BLaER1 (cell line): ENCODE results near the gene KBTBD6.

Experiments
- H3K27ac ChIP-seq: shearing (Covaris generic); formaldehyde crosslinking; 2 replicates; pipeline ENCODE4 v1.8.1; 2022
- H3K27me3 ChIP-seq: shearing (Covaris generic); formaldehyde crosslinking; 2 replicates; pipeline ENCODE4 v1.8.1; 2022
- H3K36me3 ChIP-seq: shearing (Covaris generic); formaldehyde crosslinking; 2 replicates; pipeline ENCODE4 v1.8.1; 2022
- H3K4me1 ChIP-seq: shearing (Covaris generic); formaldehyde crosslinking; 2 replicates; pipeline ENCODE4 v1.8.1; 2022
- H3K4me2 ChIP-seq: shearing (Covaris generic); formaldehyde crosslinking; 2 replicates; pipeline ENCODE4 v1.8.1; 2022
- H3K4me3 ChIP-seq: shearing (Covaris generic); formaldehyde crosslinking; 2 replicates; pipeline ENCODE4 v1.8.1; 2022
- H3K9ac ChIP-seq: shearing (Covaris generic); formaldehyde crosslinking; 2 replicates; pipeline ENCODE4 v1.8.1; 2022
- H3K9me3 ChIP-seq: shearing (Covaris generic); formaldehyde crosslinking; 2 replicates; pipeline ENCODE4 v1.8.1; 2022
- H4K20me1 ChIP-seq: shearing (Covaris generic); formaldehyde crosslinking; 2 replicates; pipeline ENCODE4 v1.8.1; 2022
- Cebpa-rat ChIP-seq: shearing (Covaris generic); IDR thresholded peaks from 2 replicates; pipeline ENCODE4 v1.8.1; 2022

The KBTBD6 gene

GRCh38 chr13:41154042-41154441 lies 21.4 kb upstream of the KBTBD6 start:
- no peak overlapping the region for H3K4me3 ChIP-seq
- no peaks in the 10 kb centered on the region for H4K20me1 ChIP-seq
- H3K27me3 ChIP-seq = no peaks in the 10 kb centered on the region
- TF ChIP-seq Cebpa-rat = no peak
- H3K36me3 ChIP-seq = peaks cover 12% of the 10 kb centered on the region
- H3K27ac ChIP-seq = no peak overlapping the region
- H3K9me3 ChIP-seq = peaks cover 38% of the 10 kb centered on the region
- no peak overlapping the region for H3K9ac ChIP-seq
- no peaks in the 10 kb centered on the region for H3K4me1 ChIP-seq
- H3K4me2 ChIP-seq = no peak overlapping the region

- no peaks in the 10 kb centered on the region for H3K27me3 ChIP-seq
- H3K36me3 ChIP-seq = peaks cover 30% of the 10 kb centered on the region
- no peak overlapping the region for H3K9ac ChIP-seq
- no peak overlapping the region for H3K4me2 ChIP-seq
- H3K27ac ChIP-seq = no peak overlapping the region
- no peaks in the 10 kb centered on the region for H4K20me1 ChIP-seq
- H3K4me1 ChIP-seq = no peaks in the 10 kb centered on the region
- TF ChIP-seq Cebpa-rat = no peak
- H3K4me3 ChIP-seq = no peak overlapping the region
- peaks cover 58% of the 10 kb centered on the region for H3K9me3 ChIP-seq
These were observed 19.4 kb upstream of the KBTBD6 start for GRCh38 chr13:41152005-41152404.

GRCh38 chr13:41150058-41150457 lies 17.5 kb upstream of the KBTBD6 start:
- no peak overlapping the region for H3K4me3 ChIP-seq
- no peak overlapping the region for H3K27ac ChIP-seq
- H3K9me3 ChIP-seq = peaks cover 76% of the 10 kb centered on the region
- no peak for TF ChIP-seq Cebpa-rat
- H4K20me1 ChIP-seq = no peaks in the 10 kb centered on the region
- H3K27me3 ChIP-seq = no peaks in the 10 kb centered on the region
- no peaks in the 10 kb centered on the region for H3K4me1 ChIP-seq
- H3K9ac ChIP-seq = no peak overlapping the region
- peaks cover 33% of the 10 kb centered on the region for H3K36me3 ChIP-seq
- no peak overlapping the region for H3K4me2 ChIP-seq

- Histone ChIP-seq H3K4me2 (no peak overlapping the region), H3K9me3 (peaks cover 82% of the 10 kb centered on the region), H3K4me3 (no peak overlapping the region), H3K4me1 (no peaks in the 10 kb centered on the region), H4K20me1 (no peaks in the 10 kb centered on the region), H3K27me3 (no peaks in the 10 kb centered on the region), H3K36me3 (peaks cover 33% of the 10 kb centered on the region), H3K27ac (no peak overlapping the region), H3K9ac (no peak overlapping the region)
- TF ChIP-seq Cebpa-rat = no peak
These were observed 16.0 kb upstream of the KBTBD6 start for GRCh38 chr13:41148419-41149283.

GRCh38 chr13:41145136-41145908 lies 12.7 kb upstream of the KBTBD6 start:
- Histone ChIP-seq H3K9me3 (peaks cover 57% of the 10 kb centered on the region), H3K4me3 (no peak overlapping the region), H3K36me3 (peaks cover 33% of the 10 kb centered on the region), H3K27me3 (no peaks in the 10 kb centered on the region), H3K4me2 (no peak overlapping the region), H4K20me1 (no peaks in the 10 kb centered on the region), H3K9ac (no peak overlapping the region), H3K4me1 (no peaks in the 10 kb centered on the region), H3K27ac (no peak overlapping the region)
- no peak for TF ChIP-seq Cebpa-rat

GRCh38 chr13:41144576-41144975 lies 12.0 kb upstream of the KBTBD6 start:
- Histone ChIP-seq H3K27me3 (no peaks in the 10 kb centered on the region), H3K4me1 (no peaks in the 10 kb centered on the region), H4K20me1 (no peaks in the 10 kb centered on the region), H3K27ac (no peak overlapping the region), H3K36me3 (peaks cover 25% of the 10 kb centered on the region), H3K4me2 (no peak overlapping the region), H3K9me3 (peaks cover 49% of the 10 kb centered on the region), H3K9ac (no peak overlapping the region), H3K4me3 (no peak overlapping the region)
- TF ChIP-seq Cebpa-rat = no peak

- Histone ChIP-seq H4K20me1 (no peaks in the 10 kb centered on the region), H3K9ac (no peak overlapping the region), H3K4me2 (no peak overlapping the region), H3K4me3 (no peak overlapping the region), H3K36me3 (no peaks in the 10 kb centered on the region; the same call in 1 of the 2 replicates), H3K9me3 (0 out of 2 replicates have a peak, but pooled peaks cover under 1% of the 10 kb centered on the region), H3K4me1 (peaks cover 8% of the 10 kb centered on the region), H3K27ac (no peak overlapping the region), H3K27me3 (no peaks in the 10 kb centered on the region)
- no peak for TF ChIP-seq Cebpa-rat
These were observed 6.8 kb upstream of the KBTBD6 start for GRCh38 chr13:41139296-41139966.

GRCh38 chr13:41137951-41138350 lies 5.3 kb upstream of the KBTBD6 start:
- H3K27ac ChIP-seq = no peak overlapping the region
- TF ChIP-seq Cebpa-rat = no peak
- H3K9ac ChIP-seq = no peak overlapping the region
- H4K20me1 ChIP-seq = no peaks in the 10 kb centered on the region
- no peak overlapping the region for H3K4me2 ChIP-seq
- no peaks in the 10 kb centered on the region for H3K36me3 ChIP-seq
- no peak overlapping the region for H3K4me3 ChIP-seq
- peaks cover 17% of the 10 kb centered on the region for H3K4me1 ChIP-seq
- H3K27me3 ChIP-seq = no peaks in the 10 kb centered on the region
- H3K9me3 ChIP-seq = no peaks in the 10 kb centered on the region

- Histone ChIP-seq H3K4me2 (no peak overlapping the region), H3K27ac (no peak overlapping the region)
These were observed 4.6 kb upstream of the KBTBD6 start for GRCh38 chr13:41137241-41137640.

More at GRCh38 chr13:41137241-41137640, 4.6 kb upstream of the KBTBD6 start:
- no peak for TF ChIP-seq Cebpa-rat
- no peak overlapping the region for H3K9ac ChIP-seq
- H3K4me3 ChIP-seq = no peak overlapping the region
- H4K20me1 ChIP-seq = no peaks in the 10 kb centered on the region
- no peaks in the 10 kb centered on the region for H3K27me3 ChIP-seq
- H3K36me3 ChIP-seq = no peaks in the 10 kb centered on the region
- no peaks in the 10 kb centered on the region for H3K9me3 ChIP-seq
- peaks cover 17% of the 10 kb centered on the region for H3K4me1 ChIP-seq
